Thyroid gland (tissue), 4 donors: ENCODE data around the gene COL17A1. TPM values are rescaled to one million over a fixed set of nuclear protein-coding genes. Genes with fewer than 3 reads are reported as not detected.

Source experiments
- DNase-seq, 2 donors: peaks; one replicate each; pipeline ENCODE4 v3.0.0-alpha.2; 2019
- H3K27ac ChIP-seq, 3 donors: fragments of 200-600 bp; sonication (generic); 1 replicate in 2 of 3; 2 replicates in 1 of 3; pipeline ENCODE4 v1.5.1; 2016 to 2019; ENCODE audit warnings: mild to moderate bottlenecking in 1 of 3, moderate library complexity in 1 of 3
- H3K27me3 ChIP-seq: fragments of 200-600 bp; sonication (generic); one replicate; pipeline ENCODE4 v1.5.1; 2019
- H3K36me3 ChIP-seq, 2 donors: fragments of 200-600 bp; sonication (generic); one replicate each; pipeline ENCODE4 v1.5.1; 2016 to 2019
- H3K4me1 ChIP-seq, 2 donors: fragments of 200-600 bp; sonication (generic); one replicate each; pipeline ENCODE4 v1.5.1; 2017 to 2019
- H3K4me3 ChIP-seq, 3 donors: fragments of 200-600 bp; sonication (generic); replicated peaks in 1 of 3; 1 replicate in 2 of 3; 2 replicates in 1 of 3; pipeline ENCODE4 v1.5.1; 2016; ENCODE audit warnings: mild to moderate bottlenecking in 1 of 3
- H3K9me3 ChIP-seq: fragments of 200-600 bp; sonication (generic); one replicate; pipeline ENCODE4 v1.5.1; 2017
- POLR2A ChIP-seq, 2 donors: fragments of 450-650 bp; IDR thresholded peaks; one replicate each; pipeline ENCODE4 v1.6.1; 2017; ENCODE audit warnings: antibody characterized with exemption in 2 of 2, mild to moderate bottlenecking in 2 of 2, moderate library complexity in 1 of 2
- WGBS, 2 donors: methylation state at CpG; one replicate each; pipeline ENCODE4 v1.1.5; 2017; 5-methylcytosine and 5-hydroxymethylcytosine counted together
- intact Hi-C: fragments of 100-400 bp; cut with DNase I; formaldehyde crosslinking; loops from one replicate; pipeline ENCODE4 v1.15.1; 2023
- total RNA-seq, 4 donors: library from RNA; depleted of rRNA; stranded (reverse); fragments of >200 nt; gene quantifications; one replicate each; pipeline ENCODE4 v1.2.3, GENCODE V29; 2016
- TF ChIP-seq, protein P1 (sequence below), 6 experiments: fragments of 200-600 bp in 3 of 6; fragments of 450-650 bp in 3 of 6; sonication (generic) in 3 of 6; IDR thresholded peaks; one replicate each; pipeline ENCODE4 v1.5.1; 2016 to 2019; ENCODE audit warnings: antibody characterized with exemption in 6 of 6, mild to moderate bottlenecking in 2 of 6, inconsistent platforms in 1 of 6, moderate library complexity in 1 of 6

COL17A1 gene
- total RNA-seq, 4 donors from 2014 or later: 0.49 to 10.2 (median 2.3) TPM

DNA sequence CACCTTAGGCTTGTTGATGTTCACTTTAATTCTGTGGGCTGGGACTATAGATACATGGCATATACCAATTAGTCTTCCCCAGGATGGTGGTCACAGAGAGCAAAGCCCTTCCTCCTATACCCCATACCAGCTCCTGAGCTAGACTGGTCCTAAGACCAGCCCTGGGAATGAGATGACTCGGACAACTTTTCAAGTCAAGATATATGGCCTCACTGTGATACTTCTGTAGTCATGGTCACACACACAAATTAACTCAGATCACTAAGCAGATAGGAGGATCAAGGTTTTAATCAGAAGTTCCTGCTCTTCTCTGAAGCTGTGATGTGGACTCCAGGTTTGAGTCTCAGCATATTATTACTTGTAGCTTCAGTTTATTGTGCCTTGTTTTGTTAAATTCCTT is 65.7 kb downstream of the COL17A1 start:
- no peak overlapping the region for H3K4me3 ChIP-seq
- H3K27ac ChIP-seq: no peak overlapping the region
- H3K27me3 ChIP-seq: no peaks in the 10 kb centered on the region
- TF ChIP-seq POLR2A (IDR thresholded peaks at IDR 0.05): no peak
- TF ChIP-seq, protein P1, sequence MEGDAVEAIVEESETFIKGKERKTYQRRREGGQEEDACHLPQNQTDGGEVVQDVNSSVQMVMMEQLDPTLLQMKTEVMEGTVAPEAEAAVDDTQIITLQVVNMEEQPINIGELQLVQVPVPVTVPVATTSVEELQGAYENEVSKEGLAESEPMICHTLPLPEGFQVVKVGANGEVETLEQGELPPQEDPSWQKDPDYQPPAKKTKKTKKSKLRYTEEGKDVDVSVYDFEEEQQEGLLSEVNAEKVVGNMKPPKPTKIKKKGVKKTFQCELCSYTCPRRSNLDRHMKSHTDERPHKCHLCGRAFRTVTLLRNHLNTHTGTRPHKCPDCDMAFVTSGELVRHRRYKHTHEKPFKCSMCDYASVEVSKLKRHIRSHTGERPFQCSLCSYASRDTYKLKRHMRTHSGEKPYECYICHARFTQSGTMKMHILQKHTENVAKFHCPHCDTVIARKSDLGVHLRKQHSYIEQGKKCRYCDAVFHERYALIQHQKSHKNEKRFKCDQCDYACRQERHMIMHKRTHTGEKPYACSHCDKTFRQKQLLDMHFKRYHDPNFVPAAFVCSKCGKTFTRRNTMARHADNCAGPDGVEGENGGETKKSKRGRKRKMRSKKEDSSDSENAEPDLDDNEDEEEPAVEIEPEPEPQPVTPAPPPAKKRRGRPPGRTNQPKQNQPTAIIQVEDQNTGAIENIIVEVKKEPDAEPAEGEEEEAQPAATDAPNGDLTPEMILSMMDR (IDR thresholded peaks at IDR 0.05): no peak
- 96 to 100% methylated on average over 1 of the region's 1 CpG for WGBS, 2 donors
- DNase-seq: no peak
- peaks cover 29 to 46% of the 10 kb centered on the region in 2 donors for H3K36me3 ChIP-seq
- intact Hi-C loops: no loop called here
- H3K4me1 ChIP-seq: no peaks in the 10 kb centered on the region
- no peaks in the 10 kb centered on the region for H3K9me3 ChIP-seq

- no peaks in the 10 kb centered on the region for H3K27me3 ChIP-seq
- H3K4me1 ChIP-seq: no peaks in the 10 kb centered on the region
- intact Hi-C loops: no loop called here
- peaks cover 29 to 48% of the 10 kb centered on the region in 2 donors for H3K36me3 ChIP-seq
- H3K27ac ChIP-seq: no peak overlapping the region
- no peaks in the 10 kb centered on the region for H3K9me3 ChIP-seq
- DNase-seq: no peak
- WGBS, 2 donors: 94 to 96% methylated on average over 6 of the region's 6 CpGs
- no peak for TF ChIP-seq POLR2A (IDR thresholded peaks at IDR 0.05)
- TF ChIP-seq, protein P1 (IDR thresholded peaks at IDR 0.05): no peak
- H3K4me3 ChIP-seq: no peak overlapping the region
These were observed 67.2 kb downstream of the COL17A1 start for GRCh38 chr10:104018471-104018870.

DNA sequence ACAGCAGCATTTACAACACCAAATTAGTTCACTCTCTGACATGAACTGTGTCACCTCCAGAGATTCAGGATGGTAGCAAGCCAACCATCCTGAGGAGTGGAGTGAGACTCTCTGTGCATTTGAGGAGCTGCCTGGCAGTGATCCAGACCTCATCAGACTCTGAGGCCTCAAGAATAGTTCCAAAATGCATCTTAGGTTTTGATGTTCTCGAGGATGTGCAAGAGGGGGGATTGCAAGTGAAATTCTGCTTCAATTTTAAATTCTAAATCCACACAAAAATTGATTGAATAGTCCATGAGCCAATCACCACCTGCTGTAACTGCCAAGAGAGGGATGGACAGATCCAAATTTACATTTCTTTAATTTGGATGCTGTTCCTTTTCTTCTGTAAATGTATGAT is 69.0 kb downstream of the COL17A1 start:
- peaks cover 21 to 34% of the 10 kb centered on the region in 2 donors for H3K36me3 ChIP-seq
- DNase-seq: no peak
- no peak overlapping the region for H3K27ac ChIP-seq
- H3K27me3 ChIP-seq: no peaks in the 10 kb centered on the region
- no peak overlapping the region for H3K4me3 ChIP-seq
- intact Hi-C loops: no loop called here
- no peaks in the 10 kb centered on the region for H3K9me3 ChIP-seq
- TF ChIP-seq POLR2A (IDR thresholded peaks at IDR 0.05): no peak
- TF ChIP-seq, protein P1 (IDR thresholded peaks at IDR 0.05): no peak
- no peaks in the 10 kb centered on the region for H3K4me1 ChIP-seq
- WGBS, 2 donors: 68 to 77% methylated on average over 1 of the region's 1 CpG

- no peak overlapping the region for H3K27ac ChIP-seq
- H3K27me3 ChIP-seq: no peaks in the 10 kb centered on the region
- no peaks in the 10 kb centered on the region for H3K9me3 ChIP-seq
- DNase-seq: no peak
- H3K4me3 ChIP-seq: no peak overlapping the region
- TF ChIP-seq, protein P1 (IDR thresholded peaks at IDR 0.05): no peak
- no peak for TF ChIP-seq POLR2A (IDR thresholded peaks at IDR 0.05)
- intact Hi-C loops: no loop called here
- H3K4me1 ChIP-seq: no peaks in the 10 kb centered on the region
- WGBS, 2 donors: 92 to 95% methylated on average over 2 of the region's 2 CpGs
- peaks cover 5 to 15% of the 10 kb centered on the region in 2 donors for H3K36me3 ChIP-seq
These were observed 71.5 kb downstream of the COL17A1 start for GRCh38 chr10:104014176-104014575.

GRCh38 chr10:104013489-104013888 is 72.2 kb downstream of the COL17A1 start:
- no peak overlapping the region for H3K4me3 ChIP-seq
- intact Hi-C loops: no loop called here
- TF ChIP-seq, protein P1 (IDR thresholded peaks at IDR 0.05): no peak
- no peak for TF ChIP-seq POLR2A (IDR thresholded peaks at IDR 0.05)

More at GRCh38 chr10:104013489-104013888, 72.2 kb downstream of the COL17A1 start:
- Histone ChIP-seq H3K27me3 (no peaks in the 10 kb centered on the region), H3K9me3 (no peaks in the 10 kb centered on the region), H3K27ac (no peak overlapping the region), H3K4me1 (no peaks in the 10 kb centered on the region), H3K36me3 (peaks cover 0 to 14% of the 10 kb centered on the region in 2 donors)
- no peak for DNase-seq
- WGBS, 2 donors: 92 to 95% methylated on average over 4 of the region's 4 CpGs
